HepG2 (cell line): ENCODE data around the gene GAS2.

Experiments
- BRCA1 ChIP-seq: sonication (generic); formaldehyde crosslinking; IDR thresholded peaks from 2 replicates; pipeline ENCODE4 v1.4.0; 2020; ENCODE audit warnings: missing genetic modification reagents
- EHMT2 ChIP-seq: fragments of 200-600 bp; sonication (generic); IDR thresholded peaks from 2 replicates; pipeline ENCODE4 v1.7.0; 2017; ENCODE audit warnings: antibody characterized with exemption, low read depth, low read length, borderline replicate concordance
- KLF6 ChIP-seq: IDR thresholded peaks from 2 replicates; pipeline ENCODE4 v1.8.0; 2016; ENCODE audit warnings: missing biosample characterization, missing genetic modification reagents
- ZBTB1 ChIP-seq: sonication (generic); formaldehyde crosslinking; IDR thresholded peaks from 2 replicates; pipeline ENCODE4 v1.4.0; 2020; ENCODE audit warnings: missing genetic modification reagents, borderline replicate concordance
- ZNF776 ChIP-seq: sonication (generic); formaldehyde crosslinking; IDR thresholded peaks from 2 replicates; pipeline ENCODE4 v1.4.0; 2020; ENCODE audit warnings: mild to moderate bottlenecking, missing genetic modification reagents
- ZNF777 ChIP-seq: sonication (generic); formaldehyde crosslinking; IDR thresholded peaks from 2 replicates; pipeline ENCODE4 v1.4.0; 2020; ENCODE audit warnings: missing genetic modification reagents
- ZNF83 ChIP-seq: sonication (generic); formaldehyde crosslinking; IDR thresholded peaks from 2 replicates; pipeline ENCODE4 v1.4.0; 2020; ENCODE audit warnings: missing genetic modification reagents, mild to moderate bottlenecking, borderline replicate concordance
- TF ChIP-seq, protein P1 (sequence below): sonication (generic); formaldehyde crosslinking; IDR thresholded peaks from 2 replicates; pipeline ENCODE4 v1.5.0; 2020; ENCODE audit warnings: mild to moderate bottlenecking, missing genetic modification reagents, moderate library complexity
- TF ChIP-seq, protein P2 (sequence below): sonication (generic); formaldehyde crosslinking; conservative IDR thresholded peaks from 2 replicates; pipeline ENCODE4 v1.5.0; 2020; ENCODE audit warnings: missing genetic modification reagents
- TF ChIP-seq, protein P3 (sequence below): sonication (generic); formaldehyde crosslinking; conservative IDR thresholded peaks from 2 replicates; pipeline ENCODE4 v1.4.0; 2020; ENCODE audit warnings: mild to moderate bottlenecking, missing genetic modification reagents, moderate library complexity
- TF ChIP-seq, protein P4 (sequence below): sonication (generic); formaldehyde crosslinking; IDR thresholded peaks from 2 replicates; pipeline ENCODE4 v1.5.0; 2020; ENCODE audit warnings: missing genetic modification reagents
- TF ChIP-seq, protein P5 (sequence below): sonication (generic); formaldehyde crosslinking; IDR thresholded peaks from 2 replicates; pipeline ENCODE4 v1.8.1; 2023; ENCODE audit warnings: mild to moderate bottlenecking, missing genetic modification reagents, borderline replicate concordance
- TF ChIP-seq, protein P6 (sequence below): sonication (generic); formaldehyde crosslinking; IDR thresholded peaks from 2 replicates; pipeline ENCODE4 v1.4.0; 2020; ENCODE audit warnings: missing genetic modification reagents

DNA sequence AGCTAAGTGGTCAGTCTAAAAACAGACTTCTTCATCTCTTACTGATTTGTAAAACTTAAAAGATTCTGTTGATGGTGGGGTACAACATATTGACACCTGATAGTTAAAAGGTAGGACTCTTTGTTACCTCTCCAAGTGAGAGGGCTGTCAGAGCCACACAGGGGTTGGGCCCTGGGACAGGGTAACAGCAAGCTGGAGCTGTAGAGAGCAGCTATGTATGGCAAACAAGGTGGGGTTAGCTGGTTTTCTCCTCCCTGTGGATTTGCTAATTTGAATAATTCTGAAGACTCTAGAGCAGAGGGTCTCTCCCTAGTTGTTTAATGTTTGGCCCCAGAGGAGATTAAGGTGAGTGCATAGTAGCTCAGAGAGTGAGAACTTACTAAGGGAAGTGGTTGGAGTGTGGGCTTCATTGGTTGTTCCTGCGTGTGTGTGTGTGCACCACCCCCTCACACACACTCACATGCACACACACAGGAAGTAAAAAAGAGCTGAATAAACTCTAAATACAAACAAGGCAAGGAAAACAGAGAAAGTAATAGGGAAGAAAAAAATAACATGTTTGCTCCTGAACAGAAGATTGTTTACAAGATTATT lies 9.2 kb upstream of the GAS2 start:
- TF ChIP-seq ZNF776 (no peak), BRCA1 (CRISPR knock-in tag) (no peak), ZBTB1 (CRISPR knock-in tag) (no peak), ZNF777 (CRISPR knock-in tag) (no peak), KLF6 (CRISPR knock-in tag) (no peak), EHMT2 (no peak), ZNF83 (no peak)
- TF ChIP-seq, protein P1, sequence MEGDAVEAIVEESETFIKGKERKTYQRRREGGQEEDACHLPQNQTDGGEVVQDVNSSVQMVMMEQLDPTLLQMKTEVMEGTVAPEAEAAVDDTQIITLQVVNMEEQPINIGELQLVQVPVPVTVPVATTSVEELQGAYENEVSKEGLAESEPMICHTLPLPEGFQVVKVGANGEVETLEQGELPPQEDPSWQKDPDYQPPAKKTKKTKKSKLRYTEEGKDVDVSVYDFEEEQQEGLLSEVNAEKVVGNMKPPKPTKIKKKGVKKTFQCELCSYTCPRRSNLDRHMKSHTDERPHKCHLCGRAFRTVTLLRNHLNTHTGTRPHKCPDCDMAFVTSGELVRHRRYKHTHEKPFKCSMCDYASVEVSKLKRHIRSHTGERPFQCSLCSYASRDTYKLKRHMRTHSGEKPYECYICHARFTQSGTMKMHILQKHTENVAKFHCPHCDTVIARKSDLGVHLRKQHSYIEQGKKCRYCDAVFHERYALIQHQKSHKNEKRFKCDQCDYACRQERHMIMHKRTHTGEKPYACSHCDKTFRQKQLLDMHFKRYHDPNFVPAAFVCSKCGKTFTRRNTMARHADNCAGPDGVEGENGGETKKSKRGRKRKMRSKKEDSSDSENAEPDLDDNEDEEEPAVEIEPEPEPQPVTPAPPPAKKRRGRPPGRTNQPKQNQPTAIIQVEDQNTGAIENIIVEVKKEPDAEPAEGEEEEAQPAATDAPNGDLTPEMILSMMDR, result no peak
- TF ChIP-seq, protein P2, sequence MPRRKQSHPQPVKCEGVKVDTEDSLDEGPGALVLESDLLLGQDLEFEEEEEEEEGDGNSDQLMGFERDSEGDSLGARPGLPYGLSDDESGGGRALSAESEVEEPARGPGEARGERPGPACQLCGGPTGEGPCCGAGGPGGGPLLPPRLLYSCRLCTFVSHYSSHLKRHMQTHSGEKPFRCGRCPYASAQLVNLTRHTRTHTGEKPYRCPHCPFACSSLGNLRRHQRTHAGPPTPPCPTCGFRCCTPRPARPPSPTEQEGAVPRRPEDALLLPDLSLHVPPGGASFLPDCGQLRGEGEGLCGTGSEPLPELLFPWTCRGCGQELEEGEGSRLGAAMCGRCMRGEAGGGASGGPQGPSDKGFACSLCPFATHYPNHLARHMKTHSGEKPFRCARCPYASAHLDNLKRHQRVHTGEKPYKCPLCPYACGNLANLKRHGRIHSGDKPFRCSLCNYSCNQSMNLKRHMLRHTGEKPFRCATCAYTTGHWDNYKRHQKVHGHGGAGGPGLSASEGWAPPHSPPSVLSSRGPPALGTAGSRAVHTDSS (CRISPR knock-in tag), result no peak
- TF ChIP-seq, protein P3, sequence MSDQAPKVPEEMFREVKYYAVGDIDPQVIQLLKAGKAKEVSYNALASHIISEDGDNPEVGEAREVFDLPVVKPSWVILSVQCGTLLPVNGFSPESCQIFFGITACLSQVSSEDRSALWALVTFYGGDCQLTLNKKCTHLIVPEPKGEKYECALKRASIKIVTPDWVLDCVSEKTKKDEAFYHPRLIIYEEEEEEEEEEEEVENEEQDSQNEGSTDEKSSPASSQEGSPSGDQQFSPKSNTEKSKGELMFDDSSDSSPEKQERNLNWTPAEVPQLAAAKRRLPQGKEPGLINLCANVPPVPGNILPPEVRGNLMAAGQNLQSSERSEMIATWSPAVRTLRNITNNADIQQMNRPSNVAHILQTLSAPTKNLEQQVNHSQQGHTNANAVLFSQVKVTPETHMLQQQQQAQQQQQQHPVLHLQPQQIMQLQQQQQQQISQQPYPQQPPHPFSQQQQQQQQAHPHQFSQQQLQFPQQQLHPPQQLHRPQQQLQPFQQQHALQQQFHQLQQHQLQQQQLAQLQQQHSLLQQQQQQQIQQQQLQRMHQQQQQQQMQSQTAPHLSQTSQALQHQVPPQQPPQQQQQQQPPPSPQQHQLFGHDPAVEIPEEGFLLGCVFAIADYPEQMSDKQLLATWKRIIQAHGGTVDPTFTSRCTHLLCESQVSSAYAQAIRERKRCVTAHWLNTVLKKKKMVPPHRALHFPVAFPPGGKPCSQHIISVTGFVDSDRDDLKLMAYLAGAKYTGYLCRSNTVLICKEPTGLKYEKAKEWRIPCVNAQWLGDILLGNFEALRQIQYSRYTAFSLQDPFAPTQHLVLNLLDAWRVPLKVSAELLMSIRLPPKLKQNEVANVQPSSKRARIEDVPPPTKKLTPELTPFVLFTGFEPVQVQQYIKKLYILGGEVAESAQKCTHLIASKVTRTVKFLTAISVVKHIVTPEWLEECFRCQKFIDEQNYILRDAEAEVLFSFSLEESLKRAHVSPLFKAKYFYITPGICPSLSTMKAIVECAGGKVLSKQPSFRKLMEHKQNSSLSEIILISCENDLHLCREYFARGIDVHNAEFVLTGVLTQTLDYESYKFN (CRISPR knock-in tag), result no peak
- TF ChIP-seq, protein P4, sequence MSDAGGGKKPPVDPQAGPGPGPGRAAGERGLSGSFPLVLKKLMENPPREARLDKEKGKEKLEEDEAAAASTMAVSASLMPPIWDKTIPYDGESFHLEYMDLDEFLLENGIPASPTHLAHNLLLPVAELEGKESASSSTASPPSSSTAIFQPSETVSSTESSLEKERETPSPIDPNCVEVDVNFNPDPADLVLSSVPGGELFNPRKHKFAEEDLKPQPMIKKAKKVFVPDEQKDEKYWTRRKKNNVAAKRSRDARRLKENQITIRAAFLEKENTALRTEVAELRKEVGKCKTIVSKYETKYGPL (CRISPR knock-in tag), result no peak
- TF ChIP-seq, protein P5, sequence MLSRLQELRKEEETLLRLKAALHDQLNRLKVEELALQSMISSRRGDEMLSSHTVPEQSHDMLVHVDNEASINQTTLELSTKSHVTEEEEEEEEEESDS (CRISPR knock-in tag), result no peak
- TF ChIP-seq, protein P6, sequence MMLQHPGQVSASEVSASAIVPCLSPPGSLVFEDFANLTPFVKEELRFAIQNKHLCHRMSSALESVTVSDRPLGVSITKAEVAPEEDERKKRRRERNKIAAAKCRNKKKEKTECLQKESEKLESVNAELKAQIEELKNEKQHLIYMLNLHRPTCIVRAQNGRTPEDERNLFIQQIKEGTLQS (CRISPR knock-in tag), result no peak
